MCF 10A (cell line): Measurements from ENCODE around the gene PDE1A. TPM values are rescaled to one million over a fixed set of nuclear protein-coding genes. Genes with fewer than 3 reads are reported as not detected.
A peak's percentile ranks its signal among the peaks of the same experiment; 100 is the strongest.

Experiments used
- BruUV-seq: library from RNA; stranded (reverse); fragments of 400-500 nt; replicated peaks from 2 replicates; lab custom pipeline; 2021; lab: Mats Ljungman, UMichigan
- CTCF ChIA-PET: fragments of 300-600 bp; sonication (Branson Sonifier 250); formaldehyde crosslinking; extraction: SDS; loops from one replicate; lab custom pipeline; 2021; ENCODE audit warnings: antibody characterized with exemption, inconsistent platforms; lab: Yijun Ruan, JAX
- POLR2A ChIA-PET: fragments of 300-600, 350-650 bp; sonication (Branson Sonifier 250); formaldehyde crosslinking; extraction: SDS; loops from one replicate; lab custom pipeline; 2020; ENCODE audit warnings: antibody characterized with exemption, inconsistent platforms; lab: Yijun Ruan, JAX
- DNase-seq: peaks from one replicate; pipeline ENCODE4 v3.0.0-alpha.2; 2018; ENCODE audit not compliant: unreplicated experiment
- H3K27ac Mint-ChIP-seq: one replicate; pipeline ENCODE4 v1.8.0; 2022; ENCODE audit warnings: mild to moderate bottlenecking, low read depth, mixed read lengths; ENCODE audit not compliant: unreplicated experiment
- H3K27me3 Mint-ChIP-seq: one replicate; pipeline ENCODE4 v1.8.0; 2022; ENCODE audit warnings: mixed read lengths; ENCODE audit not compliant: insufficient read depth, unreplicated experiment
- H3K36me3 Mint-ChIP-seq: one replicate; pipeline ENCODE4 v1.8.0; 2022; ENCODE audit warnings: mild to moderate bottlenecking, moderate library complexity, mixed read lengths; ENCODE audit not compliant: insufficient read depth, unreplicated experiment
- H3K4me1 Mint-ChIP-seq: one replicate; pipeline ENCODE4 v1.8.0; 2022; ENCODE audit warnings: mixed read lengths; ENCODE audit not compliant: insufficient read depth, unreplicated experiment
- H3K4me3 Mint-ChIP-seq: one replicate; pipeline ENCODE4 v1.8.0; 2022; ENCODE audit warnings: mild to moderate bottlenecking, moderate library complexity, mixed read lengths; ENCODE audit not compliant: unreplicated experiment
- H3K9me3 Mint-ChIP-seq: one replicate; pipeline ENCODE4 v1.8.0; 2022; ENCODE audit warnings: mixed read lengths; ENCODE audit not compliant: unreplicated experiment
- CTCF ChIP-seq: fragments of 200-600 bp; IDR thresholded peaks from one replicate; pipeline ENCODE4 v1.8.0; 2022; ENCODE audit warnings: antibody characterized with exemption, mild to moderate bottlenecking; ENCODE audit not compliant: unreplicated experiment
- intact Hi-C: fragments of 100-400 bp; cut with micrococcal nuclease; formaldehyde crosslinking; loops from 2 replicates; pipeline ENCODE4 v1.14.1; 2022
- total RNA-seq: library from RNA; stranded (reverse); gene quantifications from 2 replicates; pipeline ENCODE4 v1.2.3, GENCODE V29; 2022

PDE1A gene
- total RNA-seq, 1 experiment from 2014 or later = 0.30 TPM

DNA sequence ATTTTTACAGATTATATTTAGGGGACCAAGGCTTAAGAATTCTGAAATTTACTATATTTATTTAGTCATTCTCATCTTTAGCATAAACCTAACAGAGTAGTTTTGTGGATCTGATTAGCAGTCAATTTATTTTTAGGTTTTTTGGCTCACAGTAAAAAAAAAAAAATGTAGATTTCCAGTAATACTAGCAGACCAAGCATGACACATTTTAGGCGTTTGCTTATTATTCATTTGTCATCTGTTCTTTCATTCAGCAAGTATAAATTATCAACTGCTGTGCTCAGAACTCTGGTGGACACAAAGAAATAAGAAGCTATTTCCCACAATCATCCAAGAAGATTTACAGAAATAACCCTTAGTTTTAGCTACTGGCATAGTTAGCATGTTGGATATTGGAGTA is 20.6 kb downstream of the PDE1A start:
- ChIA-PET CTCF (interaction anchor here (0.6 to 0.7 kb wide), 3 partner anchors 102 to 361 kb away, joined by 3 to 4 read pairs (median 4); no protein-coding TSS in a partner anchor), POLR2A (no interaction called here)
- Mint-ChIP-seq H3K4me3 (no peak overlapping the region), H3K36me3 (no peaks in the 10 kb centered on the region), H3K27me3 (no peaks in the 10 kb centered on the region), H3K9me3 (no peaks in the 10 kb centered on the region), H3K4me1 (no peaks in the 10 kb centered on the region), H3K27ac (no peak overlapping the region)
- intact Hi-C loops = no loop called here
- TF ChIP-seq CTCF = no peak
- BruUV-seq = no TSS peak
- DNase-seq = no peak

- POLR2A ChIA-PET = no interaction called here
- DNase-seq = no peak
- CTCF ChIA-PET = interaction anchor here (0.6 kb wide), 1 partner anchor 262 kb away, joined by 3 read pairs; no protein-coding TSS in a partner anchor
- H3K9me3 Mint-ChIP-seq = no peaks in the 10 kb centered on the region
- H3K27me3 Mint-ChIP-seq = no peaks in the 10 kb centered on the region
- no TSS peak for BruUV-seq
- intact Hi-C loops = no loop called here
- no peaks in the 10 kb centered on the region for H3K4me1 Mint-ChIP-seq
- H3K4me3 Mint-ChIP-seq = no peak overlapping the region
- no peak for TF ChIP-seq CTCF
- H3K27ac Mint-ChIP-seq = no peak overlapping the region
- H3K36me3 Mint-ChIP-seq = no peaks in the 10 kb centered on the region
Measured at GRCh38 chr2:182404975-182405561, 21.8 kb downstream of the PDE1A start.

GRCh38 chr2:182404092-182404491 is 22.7 kb downstream of the PDE1A start:
- DNase-seq = peak; percentile 22
- intact Hi-C loops = no loop called here
- BruUV-seq = no TSS peak
- Mint-ChIP-seq H3K4me1 (no peaks in the 10 kb centered on the region), H3K9me3 (no peaks in the 10 kb centered on the region), H3K4me3 (no peak overlapping the region), H3K27me3 (no peaks in the 10 kb centered on the region), H3K27ac (no peak overlapping the region), H3K36me3 (no peaks in the 10 kb centered on the region)
- POLR2A ChIA-PET = no interaction called here
- CTCF ChIA-PET = no interaction called here
- TF ChIP-seq CTCF = no peak

GRCh38 chr2:182393270-182393760 is 33.5 kb downstream of the PDE1A start:
- Mint-ChIP-seq H3K4me3 (no peak overlapping the region), H3K36me3 (no peaks in the 10 kb centered on the region), H3K27me3 (no peaks in the 10 kb centered on the region), H3K4me1 (peaks cover 6% of the 10 kb centered on the region), H3K9me3 (no peaks in the 10 kb centered on the region), H3K27ac (no peak overlapping the region)
- ChIA-PET CTCF (no interaction called here), POLR2A (interaction anchor here (0.5 kb wide), 1 partner anchor 582 kb away, joined by 3 read pairs; no protein-coding TSS in a partner anchor)
- TF ChIP-seq CTCF = no peak
- intact Hi-C loops = no loop called here
- no TSS peak for BruUV-seq
- DNase-seq = no peak
